Measurements from ENCODE around the gene AGRN.

The AGRN gene

DNA sequence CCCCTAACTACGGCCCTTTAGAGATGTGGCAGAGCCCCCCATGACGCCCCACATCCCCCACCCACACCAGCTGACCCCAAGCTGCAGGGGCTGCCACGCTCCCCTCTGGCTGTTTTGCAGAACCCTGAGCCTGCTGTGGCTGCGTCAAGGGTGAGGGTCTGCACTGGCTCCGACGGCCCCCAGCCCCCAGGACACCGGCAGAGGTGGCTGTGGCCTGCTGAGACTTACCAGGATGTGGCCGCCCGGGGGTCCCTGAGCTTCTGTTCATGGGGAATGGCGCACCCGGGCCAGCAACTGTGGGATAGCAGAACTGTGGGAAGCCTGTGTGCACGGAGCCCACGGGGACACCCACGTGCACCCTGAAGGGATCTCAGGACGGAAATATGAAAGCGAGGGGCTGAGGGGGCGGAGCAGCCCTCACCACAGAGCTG is 67.0 kb downstream of the AGRN start:
- TF ChIP-seq TAF1 (IDR thresholded peaks at IDR 0.05; ENCODE audit: low read depth) (no peak), TCF12 (IDR thresholded peaks at IDR 0.05; ENCODE audit: low read depth) (no peak), FOXM1 (IDR thresholded peaks at IDR 0.05; ENCODE audit: borderline replicate concordance, low read depth) (no peak), CEBPB (IDR thresholded peaks at IDR 0.05) (no peak), CREB1 (IDR thresholded peaks at IDR 0.05; ENCODE audit: low read depth) (no peak), RAD21 (IDR thresholded peaks at IDR 0.05; ENCODE audit: low read depth) (no peak), EGR1 (IDR thresholded peaks at IDR 0.05) (no peak), NFIC (IDR thresholded peaks at IDR 0.05) (no peak), TEAD4 (IDR thresholded peaks at IDR 0.05) (no peak), EP300 (IDR thresholded peaks at IDR 0.05; ENCODE audit: borderline replicate concordance) (no peak)
- TF ChIP-seq, protein P1, sequence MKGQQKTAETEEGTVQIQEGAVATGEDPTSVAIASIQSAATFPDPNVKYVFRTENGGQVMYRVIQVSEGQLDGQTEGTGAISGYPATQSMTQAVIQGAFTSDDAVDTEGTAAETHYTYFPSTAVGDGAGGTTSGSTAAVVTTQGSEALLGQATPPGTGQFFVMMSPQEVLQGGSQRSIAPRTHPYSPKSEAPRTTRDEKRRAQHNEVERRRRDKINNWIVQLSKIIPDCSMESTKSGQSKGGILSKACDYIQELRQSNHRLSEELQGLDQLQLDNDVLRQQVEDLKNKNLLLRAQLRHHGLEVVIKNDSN (IDR thresholded peaks at IDR 0.05): no peak
- TF ChIP-seq, protein P2, sequence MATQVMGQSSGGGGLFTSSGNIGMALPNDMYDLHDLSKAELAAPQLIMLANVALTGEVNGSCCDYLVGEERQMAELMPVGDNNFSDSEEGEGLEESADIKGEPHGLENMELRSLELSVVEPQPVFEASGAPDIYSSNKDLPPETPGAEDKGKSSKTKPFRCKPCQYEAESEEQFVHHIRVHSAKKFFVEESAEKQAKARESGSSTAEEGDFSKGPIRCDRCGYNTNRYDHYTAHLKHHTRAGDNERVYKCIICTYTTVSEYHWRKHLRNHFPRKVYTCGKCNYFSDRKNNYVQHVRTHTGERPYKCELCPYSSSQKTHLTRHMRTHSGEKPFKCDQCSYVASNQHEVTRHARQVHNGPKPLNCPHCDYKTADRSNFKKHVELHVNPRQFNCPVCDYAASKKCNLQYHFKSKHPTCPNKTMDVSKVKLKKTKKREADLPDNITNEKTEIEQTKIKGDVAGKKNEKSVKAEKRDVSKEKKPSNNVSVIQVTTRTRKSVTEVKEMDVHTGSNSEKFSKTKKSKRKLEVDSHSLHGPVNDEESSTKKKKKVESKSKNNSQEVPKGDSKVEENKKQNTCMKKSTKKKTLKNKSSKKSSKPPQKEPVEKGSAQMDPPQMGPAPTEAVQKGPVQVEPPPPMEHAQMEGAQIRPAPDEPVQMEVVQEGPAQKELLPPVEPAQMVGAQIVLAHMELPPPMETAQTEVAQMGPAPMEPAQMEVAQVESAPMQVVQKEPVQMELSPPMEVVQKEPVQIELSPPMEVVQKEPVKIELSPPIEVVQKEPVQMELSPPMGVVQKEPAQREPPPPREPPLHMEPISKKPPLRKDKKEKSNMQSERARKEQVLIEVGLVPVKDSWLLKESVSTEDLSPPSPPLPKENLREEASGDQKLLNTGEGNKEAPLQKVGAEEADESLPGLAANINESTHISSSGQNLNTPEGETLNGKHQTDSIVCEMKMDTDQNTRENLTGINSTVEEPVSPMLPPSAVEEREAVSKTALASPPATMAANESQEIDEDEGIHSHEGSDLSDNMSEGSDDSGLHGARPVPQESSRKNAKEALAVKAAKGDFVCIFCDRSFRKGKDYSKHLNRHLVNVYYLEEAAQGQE (IDR thresholded peaks at IDR 0.05; ENCODE audit: low read depth): no peak
- TF ChIP-seq, protein P3, sequence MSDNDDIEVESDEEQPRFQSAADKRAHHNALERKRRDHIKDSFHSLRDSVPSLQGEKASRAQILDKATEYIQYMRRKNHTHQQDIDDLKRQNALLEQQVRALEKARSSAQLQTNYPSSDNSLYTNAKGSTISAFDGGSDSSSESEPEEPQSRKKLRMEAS (IDR thresholded peaks at IDR 0.05): no peak

DNA sequence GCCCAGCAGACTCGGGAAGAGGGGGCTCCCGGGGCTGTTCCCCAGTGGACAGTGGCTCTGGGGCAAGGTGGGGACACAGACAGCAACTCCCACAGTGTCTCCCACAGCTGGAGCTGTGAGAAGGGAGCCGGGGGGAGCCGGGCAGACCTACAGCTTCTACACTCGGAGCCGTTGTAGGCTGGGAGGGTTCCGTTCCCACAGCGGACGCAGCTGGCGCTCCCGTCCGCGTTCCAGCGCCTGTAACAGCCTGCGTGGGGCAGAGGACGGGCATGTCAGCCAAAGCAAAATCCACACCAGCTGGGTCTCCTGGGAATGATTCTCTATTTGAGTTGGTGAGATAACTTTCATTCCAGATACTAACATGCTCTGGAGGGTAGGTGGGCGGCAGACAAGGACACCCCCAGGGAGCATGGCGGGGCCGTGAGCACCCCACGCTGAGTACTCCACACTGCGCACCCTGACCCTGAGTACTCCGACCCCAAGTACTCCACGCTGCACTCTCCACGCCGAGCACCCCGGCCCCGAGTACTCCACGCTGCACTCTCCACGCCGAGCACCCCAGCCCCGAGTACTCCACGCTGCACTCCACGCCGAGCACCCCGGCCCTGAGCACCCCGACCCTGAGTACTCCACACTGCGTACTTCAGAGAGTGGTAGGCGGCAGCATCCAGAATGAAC is 67.6 kb downstream of the AGRN start:
- TF ChIP-seq RAD21 (IDR thresholded peaks at IDR 0.05; ENCODE audit: low read depth): no peak
- TF ChIP-seq, protein P1 (IDR thresholded peaks at IDR 0.05): no peak
- TF ChIP-seq, protein P3 (IDR thresholded peaks at IDR 0.05): no peak

DNA sequence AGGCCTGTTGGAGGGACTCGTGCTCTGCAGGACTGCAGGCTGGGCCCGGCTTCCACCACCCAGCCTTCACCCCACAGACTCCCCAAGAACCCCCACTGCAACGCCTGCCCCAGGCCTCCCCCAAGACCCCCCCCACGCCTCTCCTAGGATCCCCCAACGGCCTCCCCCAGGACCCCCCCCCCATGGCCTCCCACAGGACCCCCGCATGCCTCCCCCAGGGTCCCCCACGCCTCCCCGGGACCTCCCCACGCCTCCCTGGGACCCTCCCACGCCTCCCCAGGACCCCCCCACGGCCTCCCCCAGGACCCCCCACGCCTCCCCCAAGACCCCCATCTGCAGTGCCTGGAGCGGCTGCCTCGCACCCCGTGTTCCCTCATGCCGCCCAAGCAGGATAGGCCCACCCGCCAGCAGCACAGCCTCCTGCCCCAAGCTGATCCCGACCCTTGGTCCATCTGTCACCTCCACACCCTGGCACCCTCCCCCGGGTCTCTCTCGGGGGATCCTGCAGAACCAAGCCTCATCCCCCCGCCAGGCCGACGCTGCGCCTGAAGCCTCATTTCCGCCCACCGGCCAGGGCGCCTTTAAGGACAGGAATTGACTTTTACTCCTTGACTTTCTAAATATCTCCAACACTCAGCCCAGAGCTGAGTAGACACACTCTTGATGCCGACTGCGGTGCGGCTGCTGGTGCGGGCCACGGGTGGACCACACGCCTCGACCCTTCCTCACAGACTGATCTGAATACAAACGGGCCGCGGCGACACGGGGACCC is 68.3 kb downstream of the AGRN start:
- TF ChIP-seq, protein P3 (IDR thresholded peaks at IDR 0.05): no peak
- no peak for TF ChIP-seq ZBTB7A (IDR thresholded peaks at IDR 0.05; ENCODE audit: low read depth)
- no peak for TF ChIP-seq TAF1 (IDR thresholded peaks at IDR 0.05; ENCODE audit: low read depth)
- TF ChIP-seq, protein P1 (IDR thresholded peaks at IDR 0.05): no peak
- TF ChIP-seq CREB1 (IDR thresholded peaks at IDR 0.05; ENCODE audit: low read depth): no peak
- TF ChIP-seq FOXM1 (IDR thresholded peaks at IDR 0.05; ENCODE audit: borderline replicate concordance, low read depth): no peak
- no peak for TF ChIP-seq RAD21 (IDR thresholded peaks at IDR 0.05; ENCODE audit: low read depth)
- no peak for TF ChIP-seq TCF12 (IDR thresholded peaks at IDR 0.05; ENCODE audit: low read depth)
- no peak for TF ChIP-seq TEAD4 (IDR thresholded peaks at IDR 0.05)
- TF ChIP-seq EGR1 (IDR thresholded peaks at IDR 0.05): no peak
- no peak for TF ChIP-seq CEBPB (IDR thresholded peaks at IDR 0.05)
- TF ChIP-seq, protein P2 (IDR thresholded peaks at IDR 0.05; ENCODE audit: low read depth): no peak
- no peak for TF ChIP-seq YY1 (IDR thresholded peaks at IDR 0.05; ENCODE audit: low read depth)
- no peak for TF ChIP-seq EP300 (IDR thresholded peaks at IDR 0.05; ENCODE audit: borderline replicate concordance)
- TF ChIP-seq NFIC (IDR thresholded peaks at IDR 0.05): no peak

DNA sequence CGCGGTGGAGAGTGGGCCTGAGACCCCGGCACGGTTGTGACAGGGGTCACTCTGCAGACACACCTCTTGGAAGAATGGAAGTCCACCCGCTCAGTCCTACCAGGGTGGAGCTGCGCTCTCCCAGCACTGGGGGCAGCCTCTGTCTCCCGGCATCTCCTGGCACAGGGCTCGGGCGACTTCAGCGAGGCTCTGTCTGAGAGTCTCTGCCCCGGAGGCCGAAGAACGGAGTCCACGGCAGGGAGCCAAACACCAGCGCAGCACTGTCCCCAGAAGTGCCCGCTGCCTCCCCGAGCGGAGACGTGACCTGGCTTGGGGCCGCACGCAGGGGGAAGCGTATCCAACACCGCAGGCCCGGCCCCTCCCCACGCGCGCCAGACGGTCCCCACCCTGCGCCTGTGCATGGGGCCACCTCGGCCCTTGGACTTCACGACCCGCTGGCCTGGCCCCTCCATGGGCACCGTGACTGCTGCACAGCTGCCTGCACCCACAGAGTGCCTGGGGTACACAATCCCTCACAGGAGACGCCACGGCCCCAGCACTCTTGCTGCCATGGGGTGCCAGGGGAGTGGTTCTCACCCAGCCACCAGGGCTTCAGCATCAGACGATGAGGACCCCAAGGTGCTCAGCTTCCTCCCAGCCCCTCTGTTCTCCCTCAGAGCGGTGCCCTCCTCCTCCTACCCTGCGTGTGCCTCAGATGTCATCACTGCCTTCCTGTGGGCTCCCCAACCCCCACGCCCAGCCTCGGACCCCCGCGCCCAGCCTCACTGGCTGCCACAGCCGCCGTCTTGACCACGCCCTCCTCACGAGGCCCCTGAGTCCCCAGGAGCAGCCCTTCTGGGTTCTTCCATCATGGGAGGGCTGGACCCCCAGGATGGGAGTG is 69.1 kb downstream of the AGRN start:
- TF ChIP-seq, protein P3 (IDR thresholded peaks at IDR 0.05): no peak
- TF ChIP-seq CREB1 (IDR thresholded peaks at IDR 0.05; ENCODE audit: low read depth) (no peak), YY1 (IDR thresholded peaks at IDR 0.05; ENCODE audit: low read depth) (no peak), NFIC (IDR thresholded peaks at IDR 0.05) (no peak), EP300 (IDR thresholded peaks at IDR 0.05; ENCODE audit: borderline replicate concordance) (no peak), TEAD4 (IDR thresholded peaks at IDR 0.05) (no peak), RAD21 (IDR thresholded peaks at IDR 0.05; ENCODE audit: low read depth) (no peak), TCF12 (IDR thresholded peaks at IDR 0.05; ENCODE audit: low read depth) (no peak), ZBTB7A (IDR thresholded peaks at IDR 0.05; ENCODE audit: low read depth) (no peak)
- TF ChIP-seq, protein P1 (IDR thresholded peaks at IDR 0.05): no peak
- TF ChIP-seq, protein P2 (IDR thresholded peaks at IDR 0.05; ENCODE audit: low read depth): no peak
